Erythroblast (primary cell): ENCODE measurements around the gene WDR20.

Experiments
- GATA1 ChIP-seq: IDR thresholded peaks from 2 replicates; pipeline ENCODE4 v1.6.1; 2011; ENCODE audit warnings: low read depth, mild to moderate bottlenecking, control low read depth, low read length, moderate library complexity
- POLR2A ChIP-seq: IDR thresholded peaks from 2 replicates; pipeline ENCODE4 v1.6.1; 2011; ENCODE audit warnings: mild to moderate bottlenecking, low read length

- TF ChIP-seq POLR2A (no peak), GATA1 (no peak)
Measured at GRCh38 chr14:102217399-102217798, 77.7 kb downstream of the WDR20 start.
